CD4-positive, alpha-beta T cell treated with Interleukin-6 for 4 hours (primary cell): Measurements from ENCODE around the gene HSPA1A.
A peak's percentile ranks its signal among the peaks of the same experiment; 100 is the strongest.
"Not testable (repeated sequence)": the region's sequence is repeated elsewhere in the genome, so short reads cannot be mapped to it uniquely, and the experiment has no call there.

Experiments used
- DNase-seq: peaks from one replicate; pipeline ENCODE4 v3.0.0-alpha.2; 2020; ENCODE audit warnings: mixed read lengths

Gene HSPA1A

DNA sequence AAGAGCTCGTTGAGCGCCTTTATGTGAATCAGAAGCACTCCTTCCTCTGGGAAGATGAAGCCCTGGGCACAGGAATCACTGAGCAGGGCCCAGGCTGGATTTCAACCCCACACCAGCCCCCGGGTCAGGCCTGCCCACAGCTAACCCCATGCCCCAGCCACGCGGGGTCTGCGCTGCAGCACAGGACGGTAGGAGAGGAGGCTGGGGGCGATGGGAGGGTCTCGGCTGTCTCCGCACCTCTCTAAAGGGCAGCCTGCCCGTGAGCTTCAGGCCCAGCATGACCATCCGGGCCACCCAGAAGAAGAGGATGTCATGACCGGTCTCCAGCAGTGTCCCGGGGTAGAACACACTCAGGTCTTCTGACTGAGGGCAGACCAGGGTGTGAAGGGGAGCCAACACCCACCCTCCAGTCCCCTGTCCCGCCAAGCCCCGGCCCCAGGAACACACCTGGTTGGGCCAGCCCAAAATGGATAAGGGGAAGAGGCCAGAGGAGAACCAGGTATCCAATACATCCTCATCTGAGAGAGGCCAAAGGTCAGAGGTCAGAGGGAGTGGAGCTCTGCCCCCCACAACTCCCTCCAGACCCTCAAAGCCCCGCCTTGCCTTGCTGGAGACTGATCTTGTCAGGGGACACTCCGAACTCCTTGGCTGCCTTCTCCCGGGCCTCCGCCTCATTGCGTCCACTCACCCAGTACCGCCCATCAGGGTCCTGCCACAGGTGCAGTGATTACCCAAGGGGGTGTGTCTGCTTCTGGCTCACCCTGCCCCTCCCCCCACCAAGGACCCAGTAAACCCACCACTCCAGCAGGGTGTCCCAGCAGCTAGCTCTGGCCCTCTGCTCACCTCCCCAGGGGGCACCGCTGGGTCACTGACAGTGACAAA, 33.9 kb upstream of the HSPA1A start:
- DNase-seq: no peak

- DNase-seq: no peak
Observed at GRCh38 chr6:31782126-31782855, 33.1 kb upstream of the HSPA1A start.

GRCh38 chr6:31784098-31784925, 31.0 kb upstream of the HSPA1A start:
- no peak for DNase-seq

GRCh38 chr6:31785475-31785874, 29.9 kb upstream of the HSPA1A start:
- DNase-seq: no peak

- peak; percentile 39 for DNase-seq
Observed at GRCh38 chr6:31791324-31792089, 23.8 kb upstream of the HSPA1A start.

- no peak for DNase-seq
Observed at GRCh38 chr6:31792090-31792374, 23.3 kb upstream of the HSPA1A start.

DNA sequence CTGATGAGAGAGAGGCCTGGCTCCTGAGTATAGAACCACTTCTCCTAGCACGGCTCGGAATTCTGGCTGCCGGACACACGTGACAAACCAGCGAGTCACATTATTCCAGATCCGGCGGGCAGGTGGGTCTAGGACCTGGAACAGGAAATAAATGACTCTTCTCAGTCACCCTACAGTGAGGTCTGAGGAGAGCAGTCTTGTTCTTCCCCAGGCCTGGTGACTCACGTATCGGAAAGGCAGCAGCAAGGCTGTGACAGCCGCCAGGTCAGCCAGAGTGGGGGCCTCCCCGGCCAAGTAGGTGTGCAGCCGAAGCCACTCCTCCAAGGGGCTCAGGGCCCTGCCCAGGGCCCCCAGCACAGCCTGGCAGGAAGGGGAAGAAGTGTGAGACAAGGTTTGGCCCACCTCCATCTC, 22.6 kb upstream of the HSPA1A start:
- no peak for DNase-seq

- DNase-seq: not testable (repeated sequence)
Observed at GRCh38 chr6:31793927-31794245, 21.5 kb upstream of the HSPA1A start.

- peak; percentile 23 for DNase-seq
Observed at GRCh38 chr6:31794294-31794865, 21.0 kb upstream of the HSPA1A start.

DNA sequence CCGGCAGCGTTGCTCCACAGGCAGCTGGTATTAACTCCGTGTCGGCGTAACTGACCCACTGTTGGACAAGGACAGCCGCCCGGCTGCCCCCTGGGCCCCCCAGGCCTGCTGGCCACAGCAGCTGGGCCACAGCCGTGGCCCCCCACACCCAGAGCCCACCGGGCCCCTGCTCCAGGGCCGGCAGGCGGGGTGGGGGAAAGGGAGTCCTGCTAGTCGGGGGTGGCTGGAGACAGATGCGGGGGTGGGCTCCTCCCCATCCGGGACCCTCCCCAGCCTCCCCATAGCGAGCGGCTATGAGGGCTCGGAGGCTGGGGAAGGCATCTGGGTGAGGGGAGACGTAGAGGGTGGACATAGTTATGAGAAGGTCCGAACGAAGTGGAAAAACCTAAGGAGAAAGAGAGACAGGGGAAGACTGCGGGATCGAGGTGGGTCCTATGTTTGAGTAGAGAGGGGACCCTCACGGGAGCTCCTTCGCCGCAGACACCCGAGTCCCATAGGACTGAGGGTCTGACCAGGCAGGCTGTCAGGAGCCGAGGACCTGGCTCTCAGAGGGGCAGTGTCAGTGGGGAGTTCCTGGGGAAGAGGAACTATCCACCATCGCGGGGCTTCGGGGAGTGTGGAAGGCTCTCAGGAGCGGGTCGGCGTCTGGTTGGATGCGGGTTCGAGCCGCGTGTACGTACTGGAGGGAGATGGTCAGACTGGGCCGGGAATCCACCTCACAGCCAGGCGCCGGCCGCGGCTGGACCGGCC, 20.3 kb upstream of the HSPA1A start:
- DNase-seq: no peak

DNA sequence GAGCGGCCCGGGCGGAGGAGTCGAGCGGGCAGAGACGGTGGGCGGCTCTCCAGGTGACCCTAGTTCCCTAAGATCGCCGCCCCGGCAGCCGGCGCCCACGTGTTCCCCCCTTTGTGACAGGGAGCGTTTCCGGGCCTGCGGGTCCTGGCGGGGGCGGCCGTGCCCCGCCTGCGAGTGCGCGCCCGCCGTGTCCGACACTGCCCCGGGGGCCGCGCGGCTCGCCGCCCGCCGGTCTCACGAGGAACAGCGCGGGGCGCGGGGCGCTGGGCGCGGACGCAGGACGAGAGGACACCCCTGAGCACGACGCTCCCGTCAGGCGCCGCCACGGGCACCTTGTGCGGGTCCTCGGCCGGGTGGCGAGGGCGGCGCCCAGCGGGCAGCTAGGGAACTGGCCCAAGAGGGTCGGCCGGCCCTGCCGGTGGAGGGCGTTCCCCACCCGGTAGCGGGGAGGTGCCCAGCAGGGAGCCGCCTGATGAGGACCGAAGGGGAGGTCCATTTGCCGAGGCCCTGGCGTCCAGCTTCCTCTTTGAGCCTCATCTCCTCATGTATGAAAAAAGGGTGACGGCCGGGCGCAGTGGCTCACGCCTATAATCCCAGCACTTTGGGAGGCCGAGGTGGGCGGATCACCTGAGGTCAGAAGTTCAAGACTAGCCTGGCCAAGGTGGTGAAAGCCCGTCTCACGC, 19.6 kb upstream of the HSPA1A start, which contains the start of gene VARS1:
TSS of gene VARS1 (minus strand) at position 137 of the 683 bp plus-strand sequence. CDS start 535 bp downstream, outside the sequence.
- peak; percentile 87 for DNase-seq

DNA sequence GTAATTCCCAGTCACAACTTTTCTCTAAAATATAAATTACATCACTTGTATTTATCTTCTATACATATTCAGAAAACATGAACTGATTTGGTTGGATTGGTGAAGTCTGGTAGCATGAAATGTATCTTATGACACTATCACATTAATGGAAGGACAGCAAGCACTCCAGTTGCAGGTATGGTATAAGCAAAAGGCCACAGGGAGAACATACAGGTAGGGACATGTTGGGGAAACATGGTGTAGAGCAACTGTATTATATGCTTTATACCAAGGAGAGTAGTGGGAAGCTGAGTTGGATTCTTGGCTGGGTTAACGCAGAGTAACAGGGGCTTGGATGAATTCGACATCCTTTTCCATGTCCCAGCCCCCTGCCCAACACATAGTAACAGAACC, 18.4 kb upstream of the HSPA1A start:
- no peak for DNase-seq

GRCh38 chr6:31797588-31797987, 17.8 kb upstream of the HSPA1A start:
- peak; percentile 72 for DNase-seq

- no peak for DNase-seq
Observed at GRCh38 chr6:31799781-31800180, 15.6 kb upstream of the HSPA1A start.

- not testable (repeated sequence) for DNase-seq
Observed at GRCh38 chr6:31801031-31801927, 14.1 kb upstream of the HSPA1A start.

- DNase-seq: no peak
Observed at GRCh38 chr6:31805939-31806469, 9.3 kb upstream of the HSPA1A start.

DNA sequence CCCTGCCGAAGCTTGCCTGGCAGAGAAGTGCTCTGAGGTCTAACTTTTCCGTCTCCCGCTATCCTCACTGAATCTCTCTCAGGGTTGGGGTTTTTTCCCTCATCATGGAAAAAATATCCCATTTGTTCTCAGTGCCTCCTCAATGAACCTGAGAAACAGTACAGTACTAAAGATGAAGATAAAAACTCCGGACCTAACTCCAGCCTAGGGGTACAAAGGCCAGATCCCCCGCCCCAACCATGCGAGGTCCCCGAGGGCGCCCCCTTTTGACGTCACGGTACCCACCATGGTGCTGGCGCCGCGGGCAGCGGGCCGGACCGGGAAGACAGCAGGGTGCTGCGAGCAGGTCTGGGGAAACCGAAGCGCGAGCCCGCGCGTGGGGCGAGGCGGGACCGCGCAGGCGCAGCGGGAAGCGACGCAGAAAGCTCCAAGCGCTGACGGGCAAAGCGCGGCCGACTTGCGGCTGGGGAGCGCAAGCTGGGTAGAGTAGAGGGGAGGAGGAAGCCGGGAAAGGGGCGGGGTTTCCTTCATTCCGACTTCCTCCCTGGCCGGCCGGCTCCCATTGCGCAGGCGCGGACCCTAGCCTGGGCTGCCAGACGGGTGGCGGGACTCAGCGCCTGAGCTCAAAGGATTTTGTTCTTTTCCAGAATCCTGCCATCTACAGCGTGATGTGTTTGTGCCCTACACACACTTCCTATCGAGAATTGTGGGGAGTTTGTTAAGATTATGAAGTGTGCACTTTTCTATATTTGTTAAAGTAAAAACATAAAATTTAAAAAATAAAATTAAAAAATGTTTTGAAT, 8.7 kb upstream of the HSPA1A start, which contains the start of gene LSM2:
TSS of gene LSM2 (minus strand) at position 497 of the 803 bp plus-strand sequence. CDS start at position 288, 209 bp downstream.
- peak; percentile 99 for DNase-seq

DNA sequence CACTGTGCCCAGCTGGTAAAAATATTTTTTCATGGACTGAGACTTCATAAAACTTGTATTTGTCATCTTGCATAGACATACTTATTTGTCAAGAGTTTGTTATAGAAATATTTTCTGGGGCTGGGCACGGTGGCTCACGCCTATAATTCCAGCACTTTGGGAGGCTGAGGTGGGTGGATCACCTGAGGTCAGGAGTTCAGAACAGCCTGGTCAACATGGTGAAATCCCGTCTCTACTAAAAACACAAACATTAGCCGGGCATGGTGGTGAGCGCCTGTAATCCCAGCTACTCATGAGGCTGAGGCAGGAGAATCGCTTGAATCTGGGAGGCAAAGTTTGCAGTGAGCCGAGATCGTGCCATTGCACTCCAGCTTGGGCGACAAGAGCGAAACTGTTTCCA, 6.7 kb upstream of the HSPA1A start:
- DNase-seq: not testable (repeated sequence)
